PFSK-1 (cell line): ENCODE results near the gene EIPR1.

Experiments used
- FOXP2 ChIP-seq: optimal IDR thresholded peaks from 2 replicates; pipeline ENCODE3; 2011; ENCODE audit warnings: borderline replicate concordance, control low read depth, inconsistent platforms; ENCODE audit not compliant: insufficient read depth; ENCODE audit errors: extremely low read length, extremely low read depth
- POLR2AphosphoS5 ChIP-seq: IDR thresholded peaks from 2 replicates; pipeline ENCODE4 v1.6.1; 2012; ENCODE audit warnings: low read depth, mild to moderate bottlenecking, control low read depth, low read length, moderate library complexity
- REST ChIP-seq, 2 experiments: IDR thresholded peaks; 2 replicates each; pipeline versions ENCODE4 v1.6.1 to v1.8.0; 2011 to 2012; ENCODE audit warnings: low read depth in 2 of 2, low read length in 2 of 2, control low read depth in 1 of 2, inconsistent platforms in 1 of 2, mild to moderate bottlenecking in 1 of 2, moderate library complexity in 1 of 2; ENCODE audit not compliant: insufficient read depth in 1 of 2
- SIN3A ChIP-seq: IDR thresholded peaks from 2 replicates; pipeline ENCODE4 v1.6.1; 2012; ENCODE audit warnings: mild to moderate bottlenecking, low read length, moderate library complexity, borderline replicate concordance; ENCODE audit not compliant: insufficient read depth
- TAF1 ChIP-seq: IDR thresholded peaks from 2 replicates; pipeline ENCODE4 v1.6.1; 2012; ENCODE audit warnings: low read length, control low read depth, borderline replicate concordance; ENCODE audit not compliant: insufficient read depth

GRCh38 chr2:3257826-3258225 lies 119.8 kb downstream of the EIPR1 start:
- TF ChIP-seq REST (IDR thresholded peaks at IDR 0.05; ENCODE audit: insufficient read depth in 1 of 2, low read depth in 2 of 2, low read length in 2 of 2), result no peak
- TF ChIP-seq SIN3A, result no peak
- TF ChIP-seq POLR2AphosphoS5, result no peak
- TF ChIP-seq TAF1, result no peak
- TF ChIP-seq FOXP2, result no peak
